ENCODE results near the gene CCR7.

GRCh38 chr17:40530531-40530994 is 34.7 kb downstream of the CCR7 start:
- TF ChIP-seq POLR2A (IDR thresholded peaks at IDR 0.05; ENCODE audit: control extremely low read depth in 1 of 2, low read depth in 2 of 2, low read length in 2 of 2) (no peak), EP300 (IDR thresholded peaks at IDR 0.05; ENCODE audit: borderline replicate concordance in 1 of 2, low read depth in 2 of 2, low read length in 2 of 2) (no peak)
- TF ChIP-seq, protein P1, sequence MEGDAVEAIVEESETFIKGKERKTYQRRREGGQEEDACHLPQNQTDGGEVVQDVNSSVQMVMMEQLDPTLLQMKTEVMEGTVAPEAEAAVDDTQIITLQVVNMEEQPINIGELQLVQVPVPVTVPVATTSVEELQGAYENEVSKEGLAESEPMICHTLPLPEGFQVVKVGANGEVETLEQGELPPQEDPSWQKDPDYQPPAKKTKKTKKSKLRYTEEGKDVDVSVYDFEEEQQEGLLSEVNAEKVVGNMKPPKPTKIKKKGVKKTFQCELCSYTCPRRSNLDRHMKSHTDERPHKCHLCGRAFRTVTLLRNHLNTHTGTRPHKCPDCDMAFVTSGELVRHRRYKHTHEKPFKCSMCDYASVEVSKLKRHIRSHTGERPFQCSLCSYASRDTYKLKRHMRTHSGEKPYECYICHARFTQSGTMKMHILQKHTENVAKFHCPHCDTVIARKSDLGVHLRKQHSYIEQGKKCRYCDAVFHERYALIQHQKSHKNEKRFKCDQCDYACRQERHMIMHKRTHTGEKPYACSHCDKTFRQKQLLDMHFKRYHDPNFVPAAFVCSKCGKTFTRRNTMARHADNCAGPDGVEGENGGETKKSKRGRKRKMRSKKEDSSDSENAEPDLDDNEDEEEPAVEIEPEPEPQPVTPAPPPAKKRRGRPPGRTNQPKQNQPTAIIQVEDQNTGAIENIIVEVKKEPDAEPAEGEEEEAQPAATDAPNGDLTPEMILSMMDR (IDR thresholded peaks at IDR 0.05; ENCODE audit: control extremely low read depth in 1 of 3, insufficient read depth in 1 of 3, low read depth in 1 of 3, low read length in 3 of 3), result no peak
